Skin epidermis (tissue), 12 donors: ENCODE data around the gene MAP4K3.
"Not testable (repeated sequence)": the region's sequence is repeated elsewhere in the genome, so short reads cannot be mapped to it uniquely, and the experiment has no call there.

Experiments used
- H3K27ac ChIP-seq, 21 experiments: fragments of 200-600 bp; sonication (generic) in 11 of 21; one replicate each; pipeline ENCODE4 v1.5.0; 2020; ENCODE audit warnings: mild to moderate bottlenecking in 3 of 21, inconsistent platforms in 2 of 21, moderate library complexity in 2 of 21
- H3K4me3 ChIP-seq, 7 experiments: fragments of 200-600 bp; sonication (generic) in 2 of 7; one replicate each; pipeline ENCODE4 v1.5.0; 2020; ENCODE audit warnings: inconsistent platforms in 2 of 7, mild to moderate bottlenecking in 2 of 7, moderate library complexity in 1 of 7

Gene MAP4K3

GRCh38 chr2:39321056-39322035, 115.7 kb downstream of the MAP4K3 start:
- not testable (repeated sequence) for H3K27ac ChIP-seq, H3K4me3 ChIP-seq

GRCh38 chr2:39320162-39320561, 116.9 kb downstream of the MAP4K3 start:
- no peak overlapping the region for H3K4me3 ChIP-seq

DNA sequence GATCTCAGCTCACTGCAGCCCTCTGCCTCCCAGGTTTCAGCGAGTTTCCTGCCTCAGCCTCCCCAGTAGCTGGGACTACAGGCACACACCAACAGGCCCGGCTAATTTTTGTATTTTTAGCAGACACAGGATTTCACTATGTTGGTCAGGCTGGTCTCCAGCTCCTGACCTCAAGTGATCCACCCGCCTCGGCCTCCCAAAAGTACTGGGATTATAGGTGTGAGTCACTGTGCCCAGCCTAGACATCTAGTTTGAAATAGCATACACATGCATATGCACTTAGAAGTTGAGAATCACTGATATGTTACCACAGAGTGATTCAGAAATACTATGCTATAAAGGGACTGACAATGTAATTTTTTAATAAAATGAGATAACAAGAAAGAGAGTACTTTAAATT, 123.5 kb downstream of the MAP4K3 start:
- Histone ChIP-seq H3K27ac (no peak overlapping the region), H3K4me3 (no peak overlapping the region)

More at GRCh38 chr2:39320162-39320561, 116.9 kb downstream of the MAP4K3 start:
- H3K27ac ChIP-seq, result no peak overlapping the region

- Histone ChIP-seq H3K4me3 (no peak overlapping the region), H3K27ac (no peak overlapping the region)
Observed at GRCh38 chr2:39311469-39311868, 125.6 kb downstream of the MAP4K3 start.

GRCh38 chr2:39308778-39309177, 128.3 kb downstream of the MAP4K3 start:
- no peak overlapping the region for H3K4me3 ChIP-seq
- no peak overlapping the region for H3K27ac ChIP-seq

DNA sequence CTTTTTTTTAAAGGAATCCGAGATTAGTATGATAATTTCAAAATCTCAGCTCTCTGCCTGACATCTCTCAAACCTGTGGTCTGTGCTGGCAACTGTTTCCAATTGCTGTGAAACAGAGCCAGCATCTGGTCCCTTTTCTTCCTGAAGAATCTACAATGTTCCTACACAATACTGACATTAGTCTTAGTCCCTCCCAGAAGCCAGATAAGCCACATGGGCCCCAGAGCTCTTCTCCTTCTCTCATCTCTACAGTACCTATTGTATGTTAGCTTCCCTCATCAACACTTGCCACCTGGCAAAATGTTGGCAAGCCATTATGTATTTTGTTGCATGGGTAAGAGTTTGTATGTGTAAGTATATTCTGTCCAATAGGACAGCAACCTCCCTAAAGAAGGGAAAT, 130.5 kb downstream of the MAP4K3 start:
- Histone ChIP-seq H3K4me3 (no peak overlapping the region), H3K27ac (no peak overlapping the region)

GRCh38 chr2:39304729-39305128, 132.4 kb downstream of the MAP4K3 start:
- no peak overlapping the region for H3K4me3 ChIP-seq

DNA sequence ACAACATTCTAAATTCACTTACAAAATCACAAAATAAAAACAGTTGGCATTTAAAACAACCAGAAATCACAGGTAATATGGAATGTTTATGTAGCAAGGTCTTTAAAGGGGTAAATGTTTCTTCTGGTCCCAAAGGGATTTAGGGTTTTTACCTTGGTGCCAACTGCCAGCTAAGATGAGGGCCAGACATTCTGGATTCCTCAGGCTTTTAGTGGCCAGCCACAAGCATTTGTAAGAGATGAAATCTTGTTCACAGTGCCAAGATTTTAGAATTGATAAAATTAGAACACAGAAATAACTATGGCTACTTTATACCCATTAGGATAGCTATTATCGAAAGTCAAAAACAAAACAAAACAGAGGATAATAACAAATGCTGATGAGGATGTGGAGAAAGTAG, 132.9 kb downstream of the MAP4K3 start:
- Histone ChIP-seq H3K4me3 (no peak overlapping the region), H3K27ac (no peak overlapping the region)

More at GRCh38 chr2:39304729-39305128, 132.4 kb downstream of the MAP4K3 start:
- H3K27ac ChIP-seq, result no peak overlapping the region

DNA sequence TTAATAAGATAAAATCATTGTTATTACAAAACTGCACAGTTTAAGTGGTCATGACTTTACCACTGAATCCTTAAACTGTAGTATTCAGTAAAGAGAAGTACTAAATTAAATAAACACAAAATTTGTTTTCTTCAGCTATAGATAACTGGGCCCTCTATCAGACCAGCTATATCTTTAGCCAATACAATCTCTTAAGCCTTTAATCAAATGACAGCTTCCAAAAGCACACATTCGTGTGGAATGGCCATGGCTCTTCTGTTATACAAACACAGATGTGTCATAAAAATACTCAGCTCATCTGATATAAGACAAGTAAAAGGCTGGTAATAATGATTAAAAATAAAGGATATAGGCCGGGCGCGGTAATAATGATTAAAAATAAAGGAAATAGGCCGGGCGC, 135.7 kb downstream of the MAP4K3 start:
- Histone ChIP-seq H3K4me3 (no peak overlapping the region), H3K27ac (no peak overlapping the region)

GRCh38 chr2:39300044-39300978, 136.8 kb downstream of the MAP4K3 start:
- Histone ChIP-seq H3K27ac (no peak overlapping the region), H3K4me3 (no peak overlapping the region)

DNA sequence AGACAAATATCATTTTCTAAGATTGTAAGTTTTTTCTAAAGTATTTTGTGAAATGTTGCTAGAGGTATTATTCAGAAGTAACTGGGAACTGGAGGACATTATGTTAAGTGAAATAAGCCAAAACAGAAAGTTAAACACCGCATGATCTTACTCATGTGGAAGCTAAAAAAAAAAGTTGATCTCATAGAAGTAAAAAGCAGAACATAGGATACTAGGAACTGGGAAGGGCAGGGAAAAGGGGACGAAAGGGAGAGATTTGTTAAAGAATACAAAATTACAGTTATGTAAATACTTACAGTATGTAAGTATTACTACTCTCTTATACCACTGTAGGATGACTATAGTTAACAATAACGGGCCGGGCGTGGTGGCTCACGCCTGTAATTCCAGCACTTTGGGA, 146.7 kb downstream of the MAP4K3 start:
- no peak overlapping the region for H3K27ac ChIP-seq
- no peak overlapping the region for H3K4me3 ChIP-seq

- Histone ChIP-seq H3K4me3 (no peak overlapping the region), H3K27ac (no peak overlapping the region)
Observed at GRCh38 chr2:39289609-39290008, 147.5 kb downstream of the MAP4K3 start.

DNA sequence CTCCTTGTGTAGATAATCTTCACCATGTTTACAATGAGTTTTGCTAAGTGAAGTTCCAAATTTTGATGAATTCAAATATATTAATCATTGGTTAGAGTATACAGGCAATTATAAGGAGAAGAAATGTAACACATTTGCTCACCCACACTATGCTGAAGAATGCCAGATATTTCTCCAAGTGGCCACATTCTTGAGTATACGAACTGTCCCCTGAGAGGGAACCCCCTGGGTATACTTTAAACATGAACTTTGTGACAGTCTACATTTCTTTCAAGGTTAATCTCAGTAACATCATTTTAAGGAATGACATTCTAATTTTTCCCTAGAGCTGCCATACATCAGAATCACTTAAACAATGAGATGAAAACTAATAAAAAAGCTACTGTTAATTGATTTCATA, 153.5 kb downstream of the MAP4K3 start:
- Histone ChIP-seq H3K4me3 (no peak overlapping the region), H3K27ac (no peak overlapping the region)

- Histone ChIP-seq H3K27ac (no peak overlapping the region), H3K4me3 (no peak overlapping the region)
Observed at GRCh38 chr2:39281391-39281790, 155.7 kb downstream of the MAP4K3 start.

GRCh38 chr2:39275016-39275415, 162.1 kb downstream of the MAP4K3 start:
- H3K27ac ChIP-seq, result no peak overlapping the region

GRCh38 chr2:39269941-39270340, 167.1 kb downstream of the MAP4K3 start:
- H3K27ac ChIP-seq, result no peak overlapping the region
- H3K4me3 ChIP-seq, result no peak overlapping the region

More at GRCh38 chr2:39275016-39275415, 162.1 kb downstream of the MAP4K3 start:
- H3K4me3 ChIP-seq, result no peak overlapping the region

GRCh38 chr2:39266916-39267434, 170.1 kb downstream of the MAP4K3 start:
- Histone ChIP-seq H3K27ac (no peak overlapping the region), H3K4me3 (no peak overlapping the region)

GRCh38 chr2:39266139-39266805, 170.8 kb downstream of the MAP4K3 start:
- H3K4me3 ChIP-seq, result no peak overlapping the region
- peak overlapping the region in 1 of 21 experiments; percentile 30 for H3K27ac ChIP-seq

DNA sequence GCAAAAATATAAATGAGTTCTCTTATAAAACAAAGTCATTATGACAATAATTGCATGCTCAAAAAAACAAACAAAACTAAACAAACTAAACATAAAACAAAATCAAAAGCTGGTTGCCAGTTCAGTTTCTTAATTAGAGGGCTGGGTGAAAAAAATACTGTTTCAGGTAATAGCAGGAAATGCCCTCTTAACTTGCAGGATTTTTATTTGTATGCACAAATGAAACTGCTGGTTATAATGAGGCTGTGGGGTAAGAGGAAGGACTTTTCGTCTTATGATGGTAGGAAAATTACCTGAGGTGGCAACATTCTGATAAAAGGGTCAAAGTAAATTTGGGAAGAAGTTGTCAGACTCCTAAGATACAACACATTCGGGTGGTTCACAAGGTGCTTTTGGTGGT, 171.8 kb downstream of the MAP4K3 start:
- H3K4me3 ChIP-seq, result no peak overlapping the region
- H3K27ac ChIP-seq, result peak overlapping the region in 2 of 21 experiments; percentile 5 to 6

GRCh38 chr2:39264733-39265132, 172.4 kb downstream of the MAP4K3 start:
- no peak overlapping the region for H3K4me3 ChIP-seq

More at GRCh38 chr2:39264733-39265132, 172.4 kb downstream of the MAP4K3 start:
- H3K27ac ChIP-seq, result peak overlapping the region in 1 of 21 experiments; percentile 5
